HFFc6 (cell line): Measurements from ENCODE around the gene ZNF407. TPM values are rescaled to one million over a fixed set of nuclear protein-coding genes. Genes with fewer than 3 reads are reported as not detected.

ENCODE experiments used
- DNase-seq: peaks from one replicate; pipeline ENCODE4 v3.0.0-alpha.2; 2018
- H3K27ac Mint-ChIP-seq: 2 replicates; pipeline ENCODE4 v1.8.0; 2020; ENCODE audit warnings: mild to moderate bottlenecking, mixed read lengths
- H3K27me3 Mint-ChIP-seq: 2 replicates; pipeline ENCODE4 v1.8.0; 2021; ENCODE audit warnings: mild to moderate bottlenecking, moderate library complexity, mixed read lengths; ENCODE audit not compliant: insufficient read depth
- H3K36me3 Mint-ChIP-seq: 2 replicates; pipeline ENCODE4 v1.8.0; 2021; ENCODE audit warnings: low read depth, mixed read lengths
- H3K4me1 Mint-ChIP-seq: 2 replicates; pipeline ENCODE4 v1.8.0; 2020; ENCODE audit warnings: low read depth, mixed read lengths
- H3K4me3 Mint-ChIP-seq: 2 replicates; pipeline ENCODE4 v1.8.0; 2020; ENCODE audit warnings: mild to moderate bottlenecking, moderate library complexity, mixed read lengths
- H3K9me3 Mint-ChIP-seq: 2 replicates; pipeline ENCODE4 v1.8.0; 2020; ENCODE audit warnings: mild to moderate bottlenecking, mixed read lengths
- CTCF ChIP-seq: fragments of 200-600 bp; sonication (generic); IDR thresholded peaks from 2 replicates; pipeline ENCODE4 v1.5.0; 2021; ENCODE audit warnings: antibody characterized with exemption, mild to moderate bottlenecking
- total RNA-seq, 6 experiments: library from RNA; stranded (reverse); fragmentation: NEBNext Ultra II Directional; extraction: Animal tissue kit (Norgen Biotek cat#: 25700); gene quantifications; 2 replicates in 1 of 6; 3 replicates in 5 of 6; pipeline ENCODE4 v1.2.3, GENCODE V29; 2021

ZNF407 gene
- total RNA-seq, 6 experiments from 2014 or later, result 7.9 to 9.7 (median 9.1) TPM

- H3K9me3 Mint-ChIP-seq, result no peaks in the 10 kb centered on the region
- H3K4me3 Mint-ChIP-seq, result peak overlapping the region; percentile 75
- peak; percentile 87 for DNase-seq
- no peaks in the 10 kb centered on the region; the same call in 1 of the 2 replicates for H3K36me3 Mint-ChIP-seq
- H3K4me1 Mint-ChIP-seq, result peaks cover 61% of the 10 kb centered on the region
- peak overlapping the region; percentile 72 for H3K27ac Mint-ChIP-seq
- H3K27me3 Mint-ChIP-seq, result no peaks in the 10 kb centered on the region
- TF ChIP-seq CTCF, result no peak
These were observed 148.1 kb downstream of the ZNF407 start for GRCh38 chr18:74745633-74746403.

- H3K9me3 Mint-ChIP-seq, result peaks cover 9% of the 10 kb centered on the region; the same call in 1 of the 2 replicates
- H3K27ac Mint-ChIP-seq, result no peak overlapping the region
- H3K27me3 Mint-ChIP-seq, result no peaks in the 10 kb centered on the region
- peaks cover 22% of the 10 kb centered on the region; the same call in 1 of the 2 replicates for H3K36me3 Mint-ChIP-seq
- peaks cover 42% of the 10 kb centered on the region for H3K4me1 Mint-ChIP-seq
- no peak overlapping the region for H3K4me3 Mint-ChIP-seq
- no peak for DNase-seq
- no peak for TF ChIP-seq CTCF
These were observed 151.1 kb downstream of the ZNF407 start for GRCh38 chr18:74748809-74749208.

- no peak overlapping the region for H3K4me3 Mint-ChIP-seq
- H3K9me3 Mint-ChIP-seq, result peaks cover 4% of the 10 kb centered on the region; the same call in 1 of the 2 replicates
- H3K27me3 Mint-ChIP-seq, result no peaks in the 10 kb centered on the region
- H3K27ac Mint-ChIP-seq, result no peak overlapping the region
- peaks cover 13% of the 10 kb centered on the region for H3K36me3 Mint-ChIP-seq
- peaks cover 7% of the 10 kb centered on the region for H3K4me1 Mint-ChIP-seq
- no peak for TF ChIP-seq CTCF
- no peak for DNase-seq
These were observed 161.3 kb downstream of the ZNF407 start for GRCh38 chr18:74758995-74759394.

GRCh38 chr18:74760026-74760425, 162.4 kb downstream of the ZNF407 start:
- H3K4me3 Mint-ChIP-seq, result no peak overlapping the region
- peaks cover 16% of the 10 kb centered on the region for H3K36me3 Mint-ChIP-seq
- no peak for DNase-seq
- H3K9me3 Mint-ChIP-seq, result peaks cover 4% of the 10 kb centered on the region; the same call in 1 of the 2 replicates
- peaks cover 7% of the 10 kb centered on the region for H3K4me1 Mint-ChIP-seq
- H3K27me3 Mint-ChIP-seq, result no peaks in the 10 kb centered on the region
- H3K27ac Mint-ChIP-seq, result no peak overlapping the region
- no peak for TF ChIP-seq CTCF

GRCh38 chr18:74760436-74760835, 162.8 kb downstream of the ZNF407 start:
- TF ChIP-seq CTCF, result no peak
- Mint-ChIP-seq H3K36me3 (peaks cover 16% of the 10 kb centered on the region), H3K9me3 (peaks cover 4% of the 10 kb centered on the region; the same call in 1 of the 2 replicates), H3K27me3 (no peaks in the 10 kb centered on the region), H3K27ac (no peak overlapping the region), H3K4me1 (peaks cover 7% of the 10 kb centered on the region), H3K4me3 (no peak overlapping the region)
- no peak for DNase-seq
